Kidney epithelial cell (primary cell): ENCODE data around the gene APOF. TPM values are rescaled to one million over a fixed set of nuclear protein-coding genes. Genes with fewer than 3 reads are reported as not detected.

Source experiments
- DNase-seq: peaks from one replicate; pipeline ENCODE4 v3.0.0-alpha.2; 2010; ENCODE audit warnings: low read depth
- H3K27me3 ChIP-seq: 2 replicates; pipeline ENCODE4 v1.6.0; 2011; ENCODE audit warnings: low read length; ENCODE audit not compliant: control insufficient read depth, insufficient read depth
- H3K36me3 ChIP-seq: 2 replicates; pipeline ENCODE4 v1.5.1; 2011; ENCODE audit warnings: low read length; ENCODE audit not compliant: control insufficient read depth, insufficient read depth
- H3K4me3 ChIP-seq: 2 replicates; pipeline ENCODE4 v1.5.1; 2011; ENCODE audit warnings: low read depth, mild to moderate bottlenecking, control low read depth, low read length
- CTCF ChIP-seq: IDR thresholded peaks from 2 replicates; pipeline ENCODE4 v1.5.1; 2011; ENCODE audit warnings: mild to moderate bottlenecking, moderate library complexity, low read length, control low read depth, inconsistent platforms; ENCODE audit not compliant: insufficient read depth, poor library complexity, severe bottlenecking
- total RNA-seq: library from RNA; depleted of rRNA; stranded (reverse); fragments of >200 nt; gene quantifications from 2 replicates; pipeline ENCODE4 v1.2.3, GENCODE V29; 2015

The APOF gene
- total RNA-seq, 1 donor from 2014 or later, result not detected

GRCh38 chr12:56382611-56383010, 20.0 kb upstream of the APOF start:
- no peak for DNase-seq
- TF ChIP-seq CTCF, result no peak
- Histone ChIP-seq H3K4me3 (no peak overlapping the region), H3K36me3 (no peaks in the 10 kb centered on the region), H3K27me3 (no peaks in the 10 kb centered on the region)

- no peaks in the 10 kb centered on the region for H3K36me3 ChIP-seq
- TF ChIP-seq CTCF, result no peak
- no peak for DNase-seq
- no peak overlapping the region for H3K4me3 ChIP-seq
- H3K27me3 ChIP-seq, result no peaks in the 10 kb centered on the region
Observed at GRCh38 chr12:56377989-56378316, 15.3 kb upstream of the APOF start.

GRCh38 chr12:56377310-56377988, 14.8 kb upstream of the APOF start:
- DNase-seq, result peak; percentile 29
- Histone ChIP-seq H3K27me3 (no peaks in the 10 kb centered on the region), H3K36me3 (no peaks in the 10 kb centered on the region), H3K4me3 (no peak overlapping the region)
- TF ChIP-seq CTCF, result peak; percentile 18

- no peaks in the 10 kb centered on the region for H3K36me3 ChIP-seq
- no peak for TF ChIP-seq CTCF
- no peak for DNase-seq
- no peaks in the 10 kb centered on the region for H3K27me3 ChIP-seq
- H3K4me3 ChIP-seq, result no peak overlapping the region
Observed at GRCh38 chr12:56375598-56376434, 13.2 kb upstream of the APOF start.

- H3K4me3 ChIP-seq, result no peak overlapping the region
- peak; percentile 37 for DNase-seq
- TF ChIP-seq CTCF, result no peak
- no peaks in the 10 kb centered on the region for H3K36me3 ChIP-seq
- no peaks in the 10 kb centered on the region for H3K27me3 ChIP-seq
Observed at GRCh38 chr12:56374726-56375597, 12.3 kb upstream of the APOF start.
